GM21619 (cell line): ENCODE data around the gene ZPBP2.
"Not testable (repeated sequence)": the region's sequence is repeated elsewhere in the genome, so short reads cannot be mapped to it uniquely, and the experiment has no call there.

Source experiments
- ATAC-seq: cut with Tn5 transposase; IDR thresholded peaks from one replicate; pipeline ENCODE4 v1.9.1; 2021; ENCODE audit not compliant: unreplicated experiment

The ZPBP2 gene

DNA sequence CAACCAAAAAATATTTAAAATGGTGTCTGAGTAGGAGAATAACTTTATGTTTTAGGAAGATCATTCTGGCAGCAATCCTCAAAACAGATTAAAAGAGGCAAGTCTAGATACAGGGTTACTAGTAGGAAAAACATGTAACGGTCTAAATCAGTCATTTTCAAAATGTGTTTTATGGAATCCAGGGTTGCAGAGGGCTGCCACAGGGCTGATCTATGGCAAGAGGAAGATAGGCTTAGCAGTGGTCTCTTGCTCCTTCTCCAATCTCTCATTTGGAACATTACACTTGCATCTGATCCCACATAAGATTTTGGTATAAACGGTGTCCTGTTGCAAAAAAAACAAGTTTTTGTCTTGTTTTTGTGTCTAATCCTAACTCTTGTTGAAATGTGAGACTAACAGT, 13.1 kb upstream of the ZPBP2 start:
- no peak for ATAC-seq

DNA sequence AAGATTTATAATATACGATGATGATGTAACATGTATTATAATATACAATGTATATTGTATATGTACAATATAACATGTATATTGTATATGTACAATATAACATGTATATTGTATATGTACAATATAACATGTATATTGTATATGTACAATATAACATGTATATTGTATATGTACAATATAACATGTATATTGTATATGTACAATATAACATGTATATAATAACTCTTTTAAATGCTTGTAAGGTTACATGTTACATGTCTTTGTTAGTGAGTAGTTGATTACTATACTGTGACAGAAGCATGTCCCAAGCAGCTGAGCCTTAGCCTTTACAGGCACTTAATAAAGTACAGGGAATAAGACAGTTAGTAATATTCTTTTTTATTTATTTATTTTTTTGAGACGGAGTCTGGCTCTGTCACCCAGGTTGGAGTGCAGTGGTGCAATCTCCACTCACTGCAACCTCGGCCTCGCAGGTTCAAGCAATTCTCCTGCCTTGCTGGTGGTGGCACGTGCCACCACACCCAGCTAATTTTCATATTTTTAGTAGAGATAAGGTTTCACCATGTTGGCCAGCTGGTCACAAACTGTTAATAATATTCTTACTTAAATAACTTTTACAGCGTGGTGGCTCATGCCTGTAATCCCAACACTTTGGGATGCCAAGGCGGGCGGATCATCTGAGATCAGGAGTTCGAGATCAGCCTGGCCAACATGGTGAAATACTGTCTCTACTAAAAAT, 11.9 kb upstream of the ZPBP2 start:
- ATAC-seq, result not testable (repeated sequence)

- ATAC-seq, result no peak
Measured at GRCh38 chr17:39861235-39861634, 6.8 kb upstream of the ZPBP2 start.

GRCh38 chr17:39863244-39863917, 4.6 kb upstream of the ZPBP2 start:
- no peak for ATAC-seq

- ATAC-seq, result peak; percentile 25
Measured at GRCh38 chr17:39863918-39864746, 3.9 kb upstream of the ZPBP2 start, which contains the start of gene IKZF3. Gene IKZF3 (minus strand): TSS chr17:39864312. CDS start chr17:39864126, 186 bp downstream.

GRCh38 chr17:39866013-39866730, 1.8 kb upstream of the ZPBP2 start:
- no peak for ATAC-seq

- peak; percentile 47 for ATAC-seq
Measured at GRCh38 chr17:39867084-39867879, 720 bp upstream of the ZPBP2 start.

DNA sequence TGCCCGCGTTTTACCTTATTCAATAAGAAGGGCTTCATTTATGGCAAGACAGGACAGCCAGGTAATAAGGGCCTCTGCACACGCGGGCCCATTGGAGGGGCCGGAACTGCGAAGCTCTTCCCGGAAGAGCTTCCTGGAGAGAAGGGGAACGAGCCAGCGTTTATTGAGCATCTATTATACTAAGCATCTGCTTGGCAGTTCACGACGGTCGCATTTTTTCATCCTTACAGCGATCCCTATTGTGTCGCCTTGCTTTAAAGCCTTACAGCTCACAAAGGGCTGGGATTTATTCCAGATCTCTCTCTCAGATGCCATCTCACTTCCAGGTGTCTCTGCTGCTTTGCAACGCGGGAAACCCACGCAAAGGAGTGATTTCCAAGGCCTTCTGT, 546 bp downstream of the ZPBP2 start:
- no peak for ATAC-seq

DNA sequence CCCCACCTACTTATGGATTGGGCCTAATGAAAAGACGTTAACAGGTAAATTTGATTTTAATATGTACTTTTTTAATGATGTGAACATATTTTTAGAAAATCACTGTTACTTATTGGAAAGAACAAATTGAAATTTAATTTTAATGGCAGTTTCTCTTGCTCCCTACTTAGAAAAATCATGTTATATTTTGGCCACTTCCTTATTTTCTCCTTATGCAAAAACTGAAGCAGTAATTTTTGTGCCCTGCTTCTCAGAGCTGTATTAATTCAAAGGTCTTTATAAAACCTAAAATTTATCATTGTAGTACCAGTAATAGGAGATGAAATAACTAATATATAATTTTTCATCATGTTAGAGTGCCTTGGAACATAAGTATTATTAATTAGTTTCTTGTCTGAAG, 2.8 kb downstream of the ZPBP2 start:
- ATAC-seq, result no peak

GRCh38 chr17:39871801-39872200, 3.8 kb downstream of the ZPBP2 start:
- ATAC-seq, result no peak

- no peak for ATAC-seq
Measured at GRCh38 chr17:39872751-39873150, 4.7 kb downstream of the ZPBP2 start.

- not testable (repeated sequence) for ATAC-seq
Measured at GRCh38 chr17:39886102-39886501, 18.1 kb downstream of the ZPBP2 start.

DNA sequence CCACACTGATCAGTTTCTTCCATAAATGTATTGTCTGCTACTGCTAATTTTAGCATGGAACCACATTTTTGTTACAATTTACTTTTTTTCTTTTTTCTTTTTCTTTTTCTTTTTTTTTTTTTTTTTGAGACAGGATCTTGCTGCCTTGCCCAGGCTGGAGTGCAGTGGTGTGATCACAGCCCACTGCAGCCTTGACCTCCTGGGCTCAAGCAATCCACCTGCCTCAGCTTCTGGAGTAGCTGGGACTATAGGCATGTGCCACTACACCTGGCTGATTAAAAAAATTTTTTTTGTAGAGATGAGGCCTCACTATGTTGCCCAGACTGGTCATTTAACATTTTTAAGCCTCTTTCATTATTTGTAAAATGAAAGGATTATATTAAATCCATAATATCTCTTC, 19.1 kb downstream of the ZPBP2 start:
- ATAC-seq, result no peak

- no peak for ATAC-seq
Measured at GRCh38 chr17:39889200-39889599, 21.2 kb downstream of the ZPBP2 start.

DNA sequence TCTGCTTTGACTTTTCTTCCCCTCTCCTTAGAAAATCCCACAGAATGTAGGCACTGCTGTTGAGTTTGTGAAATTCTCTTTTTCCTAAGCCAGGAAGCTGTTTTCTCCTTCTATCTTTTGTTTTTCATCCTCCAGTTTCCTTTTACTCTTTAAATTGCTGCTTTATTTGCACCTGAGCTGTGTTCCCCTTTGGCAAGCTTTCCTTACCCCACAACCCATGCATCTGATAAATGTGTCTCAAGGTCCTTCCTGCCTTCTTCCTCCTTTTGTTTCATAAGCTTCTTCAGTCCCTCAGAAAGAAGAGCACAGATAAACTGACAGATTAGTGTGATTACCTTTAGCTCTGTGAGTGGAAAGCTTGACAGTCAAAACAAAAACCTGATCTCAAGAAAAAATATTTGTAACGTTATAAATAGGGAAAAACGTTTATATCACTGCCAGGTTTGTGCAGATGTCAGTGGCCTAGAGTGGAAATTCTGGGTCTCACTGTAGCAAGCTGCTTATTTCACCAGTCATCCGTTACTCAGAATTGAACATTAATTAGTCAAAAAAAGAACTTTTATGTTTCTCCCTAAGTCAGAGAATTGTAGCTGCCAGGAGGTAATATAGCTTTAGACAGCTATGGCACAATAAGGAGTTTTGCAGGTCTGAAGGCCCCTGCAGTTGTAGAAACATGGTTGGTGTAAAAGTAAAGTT, 26.8 kb downstream of the ZPBP2 start:
- no peak for ATAC-seq

GRCh38 chr17:39898088-39898487, 30.1 kb downstream of the ZPBP2 start:
- ATAC-seq, result no peak

GRCh38 chr17:39899215-39899614, 31.2 kb downstream of the ZPBP2 start:
- no peak for ATAC-seq

DNA sequence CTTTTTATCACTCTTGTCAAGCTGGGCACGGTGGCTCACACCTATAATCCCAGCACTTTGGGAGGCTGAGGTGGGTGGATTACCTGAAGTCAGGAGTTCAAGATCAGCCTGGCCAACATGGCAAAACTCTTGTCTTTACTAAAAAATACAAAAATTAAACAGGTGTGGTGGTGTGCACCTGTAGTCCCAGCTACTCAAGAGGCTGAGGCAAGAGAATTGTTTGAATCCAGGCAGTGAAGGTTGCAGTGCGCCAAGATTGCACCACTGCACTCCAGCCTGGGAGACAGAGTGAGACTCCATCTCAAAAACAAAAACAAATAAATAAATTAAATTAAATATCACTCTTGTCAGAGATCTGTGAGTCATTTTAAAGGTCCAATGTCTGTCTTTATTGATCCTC, 34.0 kb downstream of the ZPBP2 start:
- not testable (repeated sequence) for ATAC-seq

- ATAC-seq, result no peak
Measured at GRCh38 chr17:39903158-39903884, 35.3 kb downstream of the ZPBP2 start.
